NCI-H128 (cell line): ENCODE measurements around the gene ATP8A2.
"Not testable (repeated sequence)": the region's sequence is repeated elsewhere in the genome, so short reads cannot be mapped to it uniquely, and the experiment has no call there.

Experiments
- DNase-seq: peaks from one replicate; lab custom pipeline; 2025; ENCODE audit not compliant: unreplicated experiment; lab: John Stamatoyannopoulos, UW

Gene ATP8A2

DNA sequence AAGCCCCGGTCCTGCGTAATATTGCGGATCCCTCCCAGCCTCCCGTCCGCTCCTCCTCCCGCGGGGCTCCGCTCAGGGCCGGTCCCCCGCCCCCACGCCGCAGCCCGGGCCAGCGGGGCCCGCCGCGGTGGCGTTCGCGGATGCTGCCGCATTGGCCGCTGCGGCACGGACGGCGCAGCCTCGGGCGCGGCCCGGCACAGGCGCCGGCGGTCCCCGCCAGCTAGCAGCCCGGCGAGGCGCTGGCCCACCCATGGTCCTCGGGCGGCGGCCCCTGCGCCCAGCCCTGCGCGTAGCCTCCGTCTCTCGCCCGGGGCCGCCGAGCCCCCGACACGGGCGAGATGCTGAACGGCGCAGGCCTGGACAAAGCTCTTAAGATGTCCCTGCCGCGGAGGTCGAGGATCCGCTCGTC lies at the start of gene ATP8A2:
TSS of gene ATP8A2 (plus strand) at position 100 of the 409 bp plus-strand sequence. CDS start at position 339, 239 bp downstream.
- DNase-seq: no peak

DNA sequence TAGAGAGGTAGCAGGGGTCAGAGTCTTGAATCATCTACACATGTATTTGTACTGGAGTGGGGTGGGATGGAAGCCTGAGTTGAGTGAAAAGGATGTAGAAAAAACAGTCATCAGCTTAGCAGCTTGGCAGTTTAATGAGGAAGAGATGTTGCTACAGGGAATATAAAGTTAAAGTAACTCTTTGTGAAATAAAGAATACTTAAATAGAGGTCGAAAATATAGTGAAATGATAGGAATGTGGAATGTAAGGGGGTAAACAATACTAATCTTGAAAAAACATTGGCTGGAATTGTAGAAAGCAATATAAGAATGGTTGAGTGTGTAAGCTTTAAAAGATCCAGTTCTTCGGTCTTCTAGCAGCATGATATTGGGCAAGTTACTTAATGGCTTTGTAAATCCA lies 47.7 kb upstream of the ATP8A2 start:
- DNase-seq: no peak

DNA sequence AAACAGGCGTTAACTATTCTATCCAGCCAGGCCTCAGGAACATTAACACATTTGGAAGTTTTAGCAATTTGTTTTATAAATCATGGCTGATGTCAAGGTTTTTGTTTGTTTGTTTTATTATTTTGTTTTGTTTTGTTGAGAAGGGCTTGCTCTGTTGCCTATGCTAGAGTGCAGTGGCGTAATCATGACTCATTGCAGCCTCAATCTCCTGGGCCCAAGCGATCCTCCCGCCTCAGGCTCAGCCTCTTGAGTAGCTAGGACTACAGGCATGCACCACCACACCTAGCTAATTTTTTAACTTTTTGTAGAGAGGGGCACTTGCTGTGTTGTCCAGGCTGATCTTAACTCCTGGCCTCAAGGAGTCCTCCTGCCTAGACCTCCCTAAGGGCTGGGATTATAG lies 42.1 kb upstream of the ATP8A2 start:
- no peak for DNase-seq

DNA sequence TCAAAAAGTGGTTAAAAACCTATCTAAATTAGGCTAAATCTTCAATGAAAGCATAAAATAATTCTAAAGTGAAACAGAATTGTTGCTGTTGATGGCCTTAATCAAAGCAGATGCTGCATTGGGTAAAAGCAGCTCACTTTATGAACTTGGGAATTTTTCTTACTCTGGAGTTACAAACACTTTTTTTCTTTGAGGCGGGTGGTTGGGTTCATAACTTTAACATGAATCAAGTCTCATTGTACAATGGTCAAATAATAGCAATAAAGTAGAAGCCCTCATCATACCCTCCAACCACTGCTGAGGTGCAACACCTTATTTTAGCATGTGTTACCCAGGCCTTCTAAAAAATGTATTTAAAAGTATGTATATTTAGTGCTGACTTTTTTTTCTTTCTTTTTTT lies 41.2 kb upstream of the ATP8A2 start:
- DNase-seq: no peak

DNA sequence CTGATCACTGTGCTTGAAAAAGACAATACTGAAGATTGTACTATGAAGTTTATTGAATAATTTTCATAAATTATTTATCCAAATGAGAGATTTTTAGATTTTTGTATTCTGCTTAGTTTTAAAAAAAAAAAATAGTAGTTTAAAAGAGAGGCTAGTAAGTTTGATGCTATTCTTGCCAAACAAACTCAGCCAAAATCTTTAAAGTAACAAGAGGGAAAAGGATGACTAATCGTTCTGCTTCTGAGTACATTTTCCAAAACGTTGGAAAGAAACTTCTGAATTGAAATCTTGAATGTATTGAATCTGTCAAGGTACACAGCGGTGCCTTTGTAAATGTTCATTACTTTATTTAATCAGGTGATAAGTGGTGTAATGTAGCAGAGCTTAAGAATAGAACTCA lies 35.9 kb upstream of the ATP8A2 start:
- DNase-seq: no peak

DNA sequence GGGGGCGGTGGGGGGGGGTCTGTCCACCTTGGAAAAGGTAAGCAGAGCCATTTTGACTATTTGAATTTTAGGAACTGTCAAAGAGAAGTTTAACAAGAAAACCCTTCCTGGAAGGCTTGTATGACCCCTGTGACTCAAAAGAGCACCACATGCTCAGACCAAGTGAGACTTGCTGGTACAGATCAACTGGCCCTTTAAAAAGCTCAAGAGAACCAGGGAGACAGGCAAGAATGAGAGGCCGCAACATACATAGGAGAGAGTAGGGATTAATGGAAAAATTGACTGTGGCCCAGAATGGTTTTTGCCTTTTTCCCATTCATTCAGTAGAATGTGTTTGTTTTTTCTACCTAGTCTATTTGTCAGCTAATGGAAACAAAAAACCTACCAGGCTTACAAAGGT lies 26.2 kb upstream of the ATP8A2 start:
- DNase-seq: no peak

- no peak for DNase-seq
Observed at GRCh38 chr13:25347151-25347550, 24.6 kb upstream of the ATP8A2 start.

GRCh38 chr13:25351404-25351803 lies 20.4 kb upstream of the ATP8A2 start:
- no peak for DNase-seq

DNA sequence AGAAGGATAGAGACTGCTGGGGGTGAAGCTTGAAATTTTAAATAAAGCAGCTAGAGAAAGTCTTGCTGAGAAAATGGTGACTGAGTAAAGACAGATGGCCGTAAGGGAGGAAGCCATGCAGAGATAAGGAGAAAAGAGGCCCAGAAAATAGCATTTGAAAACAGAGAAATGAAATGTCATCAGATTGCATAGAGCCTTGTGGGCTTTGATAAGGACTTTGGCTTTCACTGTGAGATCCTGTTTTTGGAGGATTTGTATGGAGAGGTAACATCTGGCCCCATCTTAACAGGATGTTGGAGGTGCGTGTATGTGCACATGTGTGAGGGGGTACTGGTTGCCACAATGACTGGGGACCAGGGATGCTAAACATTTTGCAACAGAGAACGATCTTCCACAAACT lies 19.5 kb upstream of the ATP8A2 start:
- no peak for DNase-seq

- DNase-seq: no peak
Observed at GRCh38 chr13:25352806-25353205, 19.0 kb upstream of the ATP8A2 start.

DNA sequence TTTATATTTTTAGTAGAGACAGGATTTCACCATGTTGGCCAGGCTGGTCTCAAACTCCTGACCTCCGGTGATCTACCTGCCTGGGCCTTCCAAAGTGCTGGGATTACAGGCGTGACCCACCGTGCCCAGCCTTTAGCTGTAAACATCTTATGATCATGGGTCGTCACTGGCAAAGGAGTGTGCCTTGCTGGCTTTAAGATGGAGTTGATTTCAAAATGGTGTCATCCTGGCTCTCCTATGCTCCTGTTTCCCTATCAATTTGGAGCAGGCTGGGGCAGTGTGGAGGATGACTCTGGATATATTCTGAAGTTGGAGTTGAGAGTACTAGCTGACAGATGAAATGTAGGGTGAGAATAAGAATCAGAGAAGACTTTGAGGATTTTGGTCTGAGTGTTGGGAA lies 18.4 kb upstream of the ATP8A2 start:
- DNase-seq: no peak

DNA sequence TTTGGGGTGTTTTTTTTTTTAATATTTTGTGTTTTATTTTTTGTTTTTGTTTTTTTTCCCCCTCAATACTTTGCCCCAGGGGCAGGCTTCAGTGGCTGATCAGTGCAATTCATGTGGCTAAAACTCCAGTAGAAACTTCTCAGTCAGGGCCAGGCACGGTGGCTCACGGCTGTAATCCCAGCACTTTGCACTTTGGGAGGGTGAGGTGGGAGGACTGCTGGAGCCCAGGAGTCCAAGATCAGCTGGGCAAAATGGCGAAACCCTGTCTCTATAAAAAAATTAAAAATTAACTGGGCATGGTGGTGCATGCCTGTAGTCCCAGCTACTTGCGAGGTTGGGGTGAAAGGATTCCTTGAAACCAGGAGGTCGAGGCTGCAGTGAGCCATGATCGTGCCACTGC lies 17.4 kb upstream of the ATP8A2 start:
- no peak for DNase-seq

GRCh38 chr13:25360443-25360842 lies 11.3 kb upstream of the ATP8A2 start:
- not testable (repeated sequence) for DNase-seq

- no peak for DNase-seq
Observed at GRCh38 chr13:25365720-25366235, 6.0 kb upstream of the ATP8A2 start.

- no peak for DNase-seq
Observed at GRCh38 chr13:25371158-25371874, 458 bp upstream of the ATP8A2 start.

DNA sequence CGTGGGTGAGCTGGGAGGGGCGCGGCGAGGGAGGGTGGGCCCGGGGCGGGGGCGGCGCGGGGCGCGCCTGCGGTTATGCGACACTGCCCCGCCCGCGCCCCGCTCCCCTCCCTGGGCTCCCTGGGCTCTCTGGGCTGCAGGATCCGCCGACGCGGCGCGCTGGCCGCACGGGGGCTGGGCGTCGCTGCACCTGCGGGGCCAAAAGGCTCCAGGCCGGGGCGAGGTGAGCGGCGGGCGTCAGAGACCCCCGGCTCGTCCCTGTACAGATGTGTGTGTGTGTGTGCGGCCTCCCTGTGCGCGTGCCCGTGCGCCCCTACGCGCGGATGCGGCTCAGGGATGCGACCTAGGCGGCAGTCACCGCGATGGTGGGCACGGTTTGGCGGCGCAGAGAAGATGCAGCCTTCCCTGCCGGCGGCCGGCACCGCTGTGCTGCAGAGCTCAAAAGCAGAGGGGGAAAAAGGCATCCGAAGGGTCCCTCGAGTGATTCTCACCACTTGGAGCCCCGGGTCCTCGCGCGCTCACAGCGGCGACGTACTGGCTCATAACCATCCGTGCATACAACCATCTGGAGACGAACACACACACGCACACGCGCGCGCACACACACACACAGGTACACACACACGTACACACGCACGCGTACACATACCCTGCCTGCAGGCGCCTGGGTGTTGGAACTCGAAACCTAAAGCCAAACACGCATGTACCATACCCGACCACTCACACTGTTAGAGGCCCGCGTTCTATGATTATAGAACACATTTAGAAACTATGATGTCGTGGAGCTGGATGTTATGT lies 709 bp downstream of the ATP8A2 start:
- DNase-seq: no peak

GRCh38 chr13:25375727-25376358 lies 4.1 kb downstream of the ATP8A2 start:
- DNase-seq: peak; percentile 7

DNA sequence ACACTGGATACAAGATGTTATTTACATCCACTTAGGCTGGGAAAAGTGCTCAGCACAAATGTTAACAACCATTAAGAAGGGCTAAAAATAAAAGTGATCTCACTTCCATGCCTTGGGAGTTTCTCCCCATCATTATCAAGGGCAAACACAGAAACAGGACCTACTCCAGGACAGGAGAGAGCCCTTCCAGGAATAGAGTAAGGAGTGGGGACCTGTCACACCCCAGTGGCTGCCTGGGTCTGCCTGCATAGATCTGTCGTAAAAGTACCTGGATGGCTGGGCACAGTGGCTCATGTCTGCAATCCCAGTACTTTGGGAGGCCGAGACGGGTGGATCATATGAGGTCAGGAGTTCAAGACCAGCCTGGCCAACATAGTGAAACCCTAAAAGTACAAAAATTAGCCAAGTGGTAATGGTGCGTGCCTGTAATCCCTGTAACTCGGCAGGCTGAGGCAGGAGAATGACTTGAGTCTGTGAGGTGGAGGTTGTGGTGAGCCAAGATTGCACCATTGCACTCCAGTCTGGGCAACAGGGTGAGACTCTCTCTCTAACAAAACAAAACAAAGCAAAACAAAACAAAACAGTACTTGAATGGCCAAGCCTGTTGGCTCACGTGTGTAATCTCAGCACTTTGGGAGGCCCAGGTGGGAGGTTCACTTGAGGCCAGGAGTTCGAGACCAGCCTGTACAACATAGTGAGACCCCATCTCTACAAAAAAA lies 5.6 kb downstream of the ATP8A2 start:
- no peak for DNase-seq

DNA sequence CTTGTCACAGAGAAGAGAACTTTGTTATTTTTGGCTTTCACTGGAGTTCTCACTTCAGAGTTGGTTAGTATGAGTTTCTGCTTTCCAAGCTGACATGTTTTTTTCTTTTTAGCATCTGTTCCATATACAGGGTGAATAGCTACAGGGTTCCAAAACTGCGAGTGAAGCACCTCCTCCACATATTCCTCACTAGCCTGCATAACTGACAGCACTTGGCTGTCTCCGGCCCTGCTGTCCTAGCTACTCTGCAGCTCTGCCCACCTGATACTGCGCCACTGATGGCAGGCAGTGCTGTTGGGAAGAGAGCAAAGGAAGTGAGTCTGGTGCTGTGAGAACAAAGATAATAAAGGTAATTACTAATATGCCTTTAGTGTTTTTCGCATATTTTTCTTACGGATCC lies 6.8 kb downstream of the ATP8A2 start:
- no peak for DNase-seq

DNA sequence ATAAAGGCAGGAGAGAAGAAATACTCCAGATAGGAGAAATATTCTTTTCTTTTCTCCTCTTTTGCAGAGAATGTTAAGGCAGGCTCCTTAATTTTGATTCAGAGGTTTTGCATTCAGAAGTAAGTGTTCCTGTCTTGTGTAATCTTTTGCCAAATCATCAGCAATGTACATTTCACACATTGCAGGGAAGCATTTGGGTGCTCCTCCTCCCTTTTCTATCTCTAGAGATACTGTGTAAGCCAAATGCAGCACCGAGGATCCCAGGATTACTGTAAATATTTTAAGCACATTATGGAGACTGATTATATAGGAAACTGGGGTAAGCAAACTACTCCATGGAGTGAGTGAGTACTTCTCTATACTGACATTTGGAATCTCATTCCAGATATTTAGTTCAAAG lies 7.2 kb downstream of the ATP8A2 start:
- no peak for DNase-seq

DNA sequence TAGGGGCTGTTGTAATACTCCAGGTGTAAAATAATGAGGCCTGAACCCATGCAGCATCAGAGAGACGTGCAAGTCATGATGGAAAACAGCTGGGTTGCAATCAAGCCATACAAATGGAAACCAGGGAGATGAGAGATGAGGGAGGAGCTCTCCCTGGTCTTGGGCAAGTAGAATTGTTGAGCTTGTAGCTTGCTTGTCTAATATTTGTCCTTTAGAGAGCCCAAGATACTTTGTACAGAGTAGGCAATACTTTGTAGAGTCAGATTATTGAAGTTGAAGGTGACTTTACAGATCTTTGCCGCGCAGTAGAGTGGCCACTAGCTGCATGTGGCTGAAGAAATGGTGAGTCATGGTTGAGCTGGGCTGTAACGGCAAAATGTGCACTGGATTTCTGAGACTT lies 8.3 kb downstream of the ATP8A2 start:
- no peak for DNase-seq
